Liver (tissue), 9 donors: Measurements from ENCODE around the gene NCR1. TPM values are rescaled to one million over a fixed set of nuclear protein-coding genes. Genes with fewer than 3 reads are reported as not detected.

ENCODE experiments used
- DNase-seq: peaks from one replicate; pipeline ENCODE4 v3.0.0-alpha.2; 2017; ENCODE audit warnings: low spot score
- H3K27ac ChIP-seq, 2 donors: one replicate each; pipeline ENCODE4 v1.7.0; 2013; ENCODE audit warnings: inconsistent platforms in 2 of 2, low read length in 2 of 2, control low read depth in 1 of 2, low read depth in 1 of 2, mild to moderate bottlenecking in 1 of 2
- H3K27me3 ChIP-seq, 4 donors: one replicate each; pipeline versions ENCODE4 v1.6.1 to v1.7.0; 2013; ENCODE audit warnings: low read length in 3 of 4, inconsistent platforms in 1 of 4, mild to moderate bottlenecking in 1 of 4, moderate library complexity in 1 of 4; ENCODE audit not compliant: control insufficient read depth in 4 of 4, insufficient read depth in 4 of 4
- H3K36me3 ChIP-seq, 4 donors: one replicate each; pipeline versions ENCODE4 v1.6.1 to v1.7.0; 2013; ENCODE audit warnings: low read length in 3 of 4, mild to moderate bottlenecking in 3 of 4, low read depth in 1 of 4, moderate library complexity in 1 of 4; ENCODE audit not compliant: control insufficient read depth in 4 of 4, insufficient read depth in 3 of 4
- H3K4me1 ChIP-seq, 4 donors: one replicate each; pipeline versions ENCODE4 v1.6.1 to v1.7.0; 2013; ENCODE audit warnings: low read length in 3 of 4, mild to moderate bottlenecking in 3 of 4, moderate library complexity in 1 of 4; ENCODE audit not compliant: control insufficient read depth in 4 of 4, insufficient read depth in 4 of 4
- H3K4me3 ChIP-seq, 3 donors: one replicate each; pipeline versions ENCODE4 v1.6.1 to v1.7.0; 2013; ENCODE audit warnings: low read length in 3 of 3, control low read depth in 1 of 3, low read depth in 1 of 3, mild to moderate bottlenecking in 1 of 3
- H3K9ac ChIP-seq, 2 donors: one replicate each; pipeline ENCODE4 v1.7.0; 2013; ENCODE audit warnings: low read length in 2 of 2, mild to moderate bottlenecking in 2 of 2, moderate library complexity in 2 of 2, control low read depth in 1 of 2, low read depth in 1 of 2
- H3K9me3 ChIP-seq, 4 donors: one replicate each; pipeline versions ENCODE4 v1.6.1 to v1.7.0; 2013; ENCODE audit warnings: low read length in 3 of 4; ENCODE audit not compliant: control insufficient read depth in 4 of 4
- ATF3 ChIP-seq: IDR thresholded peaks from 2 replicates; pipeline ENCODE4 v1.6.1; 2016; ENCODE audit warnings: antibody characterized with exemption
- CTCF ChIP-seq: fragments of 150-350 bp; IDR thresholded peaks from 2 replicates; pipeline ENCODE4 v1.5.1; 2017; ENCODE audit warnings: improper control_type of control experiment, low read depth, low read length; ENCODE audit not compliant: missing input control
- EGR1 ChIP-seq, 2 donors: IDR thresholded peaks; 2 replicates each; pipeline ENCODE4 v1.6.1; 2016 to 2018; ENCODE audit warnings: antibody characterized with exemption in 2 of 2, low read depth in 2 of 2
- FOXA1 ChIP-seq: IDR thresholded peaks from 2 replicates; pipeline ENCODE4 v1.6.1; 2016; ENCODE audit warnings: antibody characterized with exemption
- FOXA2 ChIP-seq: IDR thresholded peaks from 2 replicates; pipeline ENCODE4 v1.6.1; 2016; ENCODE audit warnings: antibody characterized with exemption
- HNF4A ChIP-seq, 2 donors: conservative IDR thresholded peaks; 2 replicates each; pipeline ENCODE4 v1.6.1; 2016; ENCODE audit warnings: antibody characterized with exemption in 2 of 2, mild to moderate bottlenecking in 2 of 2
- HNF4G ChIP-seq: IDR thresholded peaks from 2 replicates; pipeline ENCODE4 v1.6.1; 2016; ENCODE audit warnings: antibody characterized with exemption
- JUND ChIP-seq, 2 donors: IDR thresholded peaks; 2 replicates each; pipeline ENCODE4 v1.6.1; 2016; ENCODE audit warnings: antibody characterized with exemption in 2 of 2
- MAX ChIP-seq: IDR thresholded peaks from 2 replicates; pipeline ENCODE4 v1.6.1; 2016; ENCODE audit warnings: antibody characterized with exemption
- NR2F2 ChIP-seq: IDR thresholded peaks from 2 replicates; pipeline ENCODE4 v1.6.1; 2016; ENCODE audit warnings: antibody characterized with exemption
- RAD21 ChIP-seq, 2 donors: IDR thresholded peaks; 2 replicates each; pipeline ENCODE4 v1.6.1; 2016; ENCODE audit warnings: antibody characterized with exemption in 2 of 2, mild to moderate bottlenecking in 2 of 2
- REST ChIP-seq: IDR thresholded peaks from 2 replicates; pipeline ENCODE4 v1.6.1; 2016; ENCODE audit warnings: antibody characterized with exemption, mild to moderate bottlenecking
- RXRA ChIP-seq, 2 donors: IDR thresholded peaks; 2 replicates each; pipeline ENCODE4 v1.6.1; 2017 to 2018; ENCODE audit warnings: antibody characterized with exemption in 2 of 2, mild to moderate bottlenecking in 1 of 2
- SP1 ChIP-seq: IDR thresholded peaks from 2 replicates; pipeline ENCODE4 v1.6.1; 2018; ENCODE audit warnings: antibody characterized with exemption, mild to moderate bottlenecking
- TAF1 ChIP-seq: conservative IDR thresholded peaks from 2 replicates; pipeline ENCODE4 v1.6.1; 2016; ENCODE audit warnings: antibody characterized with exemption, mild to moderate bottlenecking
- YY1 ChIP-seq: IDR thresholded peaks from 2 replicates; pipeline ENCODE4 v1.6.1; 2016; ENCODE audit warnings: antibody characterized with exemption, mild to moderate bottlenecking
- ZBTB33 ChIP-seq: IDR thresholded peaks from 2 replicates; pipeline ENCODE4 v1.6.1; 2016; ENCODE audit warnings: antibody characterized with exemption
- WGBS: extraction: QIAGEN DNeasy Blood & Tissue Kit; methylation state at CpG from one replicate; pipeline ENCODE4 v1.1.7; 2013; 5-methylcytosine and 5-hydroxymethylcytosine counted together
- polyA plus RNA-seq, 2 donors: library from polyadenylated mRNA; stranded (reverse) in 1 of 2; unstranded in 1 of 2; fragments of 200-250 nt in 1 of 2; fragments of >200 nt in 1 of 2; fragmentation: Nextera tagmentation in 1 of 2; extraction: Ambion mirVana in 1 of 2; gene quantifications; one replicate each; pipeline versions ENCODE4 v1.2.1 to v1.2.3, GENCODE V29; 2013 to 2015
- total RNA-seq, 2 donors: library from RNA; depleted of rRNA; stranded (reverse); fragments of >200 nt; gene quantifications; one replicate each; pipeline ENCODE4 v1.2.3, GENCODE V29; 2014
- donor health status: healthy.
- donor health status: healthy.
- donor health status: healthy.
- donor health status: healthy.
- donor health status: healthy.

The NCR1 gene
- total and polyA plus RNA-seq, 4 donors = 0.37 to 1.8 (median 0.91) TPM

GRCh38 chr19:54882758-54883157 is 23.2 kb upstream of the NCR1 start:
- no peak overlapping the region for H3K9ac ChIP-seq
- WGBS = 62% methylated on average over 7 of the region's 7 CpGs
- no peak for DNase-seq
- H3K27me3 ChIP-seq = no peaks in the 10 kb centered on the region
- no peaks in the 10 kb centered on the region for H3K9me3 ChIP-seq
- H3K36me3 ChIP-seq = no peaks in the 10 kb centered on the region
- no peak overlapping the region for H3K27ac ChIP-seq
- H3K4me1 ChIP-seq = no peaks in the 10 kb centered on the region
- TF ChIP-seq ATF3 = no peak
- TF ChIP-seq ZBTB33 = no peak
- no peak for TF ChIP-seq CTCF
- TF ChIP-seq HNF4A (conservative IDR thresholded peaks at IDR 0.05) = no peak
- no peak for TF ChIP-seq RXRA (IDR thresholded peaks at IDR 0.05)
- no peak for TF ChIP-seq RAD21 (IDR thresholded peaks at IDR 0.05)
- no peak for TF ChIP-seq REST
- TF ChIP-seq FOXA2 = no peak
- TF ChIP-seq FOXA1 = no peak
- no peak for TF ChIP-seq MAX
- TF ChIP-seq YY1 = no peak
- TF ChIP-seq JUND (IDR thresholded peaks at IDR 0.05) = no peak
- no peak for TF ChIP-seq NR2F2
- TF ChIP-seq HNF4G = no peak
- no peak for TF ChIP-seq SP1
- TF ChIP-seq TAF1 = no peak
- TF ChIP-seq EGR1 (IDR thresholded peaks at IDR 0.05; ENCODE audit: low read depth in 2 of 2) = no peak
- no peak overlapping the region for H3K4me3 ChIP-seq

- H3K36me3 ChIP-seq = no peaks in the 10 kb centered on the region
- H3K4me3 ChIP-seq = no peak overlapping the region
- WGBS = 70% methylated on average over 9 of the region's 9 CpGs
- no peaks in the 10 kb centered on the region for H3K9me3 ChIP-seq
- TF ChIP-seq REST = no peak
- TF ChIP-seq JUND (IDR thresholded peaks at IDR 0.05) = no peak
- no peak for TF ChIP-seq EGR1 (IDR thresholded peaks at IDR 0.05; ENCODE audit: low read depth in 2 of 2)
- TF ChIP-seq SP1 = no peak
- no peak for TF ChIP-seq CTCF
- H3K4me1 ChIP-seq = no peaks in the 10 kb centered on the region
- DNase-seq = no peak
- no peak overlapping the region for H3K27ac ChIP-seq
- H3K9ac ChIP-seq = no peak overlapping the region
- H3K27me3 ChIP-seq = no peaks in the 10 kb centered on the region
These were observed 22.7 kb upstream of the NCR1 start for GRCh38 chr19:54883228-54883627.
